ENCODE results near the gene ELP1. TPM values are rescaled to one million over a fixed set of nuclear protein-coding genes. Genes with fewer than 3 reads are reported as not detected.

The ELP1 gene
- total RNA-seq, 1 donor from 2014 or later = 8.8 TPM

DNA sequence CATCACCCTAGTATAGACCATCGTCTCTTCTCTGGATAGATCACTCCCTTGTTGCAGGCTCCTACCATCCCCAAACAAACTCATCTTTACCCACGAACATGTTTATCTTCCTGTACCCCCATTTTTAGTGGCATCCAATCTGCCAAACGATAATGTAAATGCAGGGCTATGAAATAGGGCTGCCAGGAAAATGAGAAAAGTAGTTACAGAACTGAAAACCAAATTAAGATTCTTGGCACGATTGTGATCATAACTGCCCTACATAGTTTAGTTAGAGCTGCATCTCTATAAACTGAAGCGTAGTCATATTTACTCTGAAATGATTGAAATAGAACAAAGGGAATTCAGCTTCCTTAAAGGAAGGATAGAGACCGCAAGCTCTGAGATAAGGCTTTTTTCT is 26.4 kb upstream of the ELP1 start:
- Histone ChIP-seq H3K9me3 (no peaks in the 10 kb centered on the region), H3K4me3 (no peak overlapping the region), H3K27ac (no peak overlapping the region), H3K36me3 (peaks cover 0 to 8% of the 10 kb centered on the region in 2 donors), H3K27me3 (no peaks in the 10 kb centered on the region), H3K4me1 (no peaks in the 10 kb centered on the region)
- intact Hi-C loops (cut with DNase I) = no loop called here
- TF ChIP-seq, protein P1, sequence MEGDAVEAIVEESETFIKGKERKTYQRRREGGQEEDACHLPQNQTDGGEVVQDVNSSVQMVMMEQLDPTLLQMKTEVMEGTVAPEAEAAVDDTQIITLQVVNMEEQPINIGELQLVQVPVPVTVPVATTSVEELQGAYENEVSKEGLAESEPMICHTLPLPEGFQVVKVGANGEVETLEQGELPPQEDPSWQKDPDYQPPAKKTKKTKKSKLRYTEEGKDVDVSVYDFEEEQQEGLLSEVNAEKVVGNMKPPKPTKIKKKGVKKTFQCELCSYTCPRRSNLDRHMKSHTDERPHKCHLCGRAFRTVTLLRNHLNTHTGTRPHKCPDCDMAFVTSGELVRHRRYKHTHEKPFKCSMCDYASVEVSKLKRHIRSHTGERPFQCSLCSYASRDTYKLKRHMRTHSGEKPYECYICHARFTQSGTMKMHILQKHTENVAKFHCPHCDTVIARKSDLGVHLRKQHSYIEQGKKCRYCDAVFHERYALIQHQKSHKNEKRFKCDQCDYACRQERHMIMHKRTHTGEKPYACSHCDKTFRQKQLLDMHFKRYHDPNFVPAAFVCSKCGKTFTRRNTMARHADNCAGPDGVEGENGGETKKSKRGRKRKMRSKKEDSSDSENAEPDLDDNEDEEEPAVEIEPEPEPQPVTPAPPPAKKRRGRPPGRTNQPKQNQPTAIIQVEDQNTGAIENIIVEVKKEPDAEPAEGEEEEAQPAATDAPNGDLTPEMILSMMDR (IDR thresholded peaks at IDR 0.05) = no peak
- no peak for DNase-seq (ENCODE audit: low spot score in 2 of 2)

DNA sequence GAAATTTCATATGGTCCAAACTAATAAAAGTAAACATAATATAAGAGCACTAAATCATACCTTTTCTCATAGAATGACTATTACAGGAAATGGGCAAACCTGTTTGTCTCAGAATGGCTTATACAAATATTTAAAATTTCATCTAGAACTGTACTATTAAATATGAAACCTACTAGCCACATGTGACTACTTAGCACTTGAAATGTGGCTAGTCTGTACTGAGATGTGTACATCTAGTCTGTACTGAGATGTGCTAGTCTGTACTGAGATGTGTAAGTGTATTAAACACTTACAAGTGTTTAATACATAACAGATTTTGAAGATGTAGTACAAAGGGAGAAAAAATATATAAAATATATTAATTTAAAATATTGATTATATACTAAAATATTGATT is 22.7 kb upstream of the ELP1 start:
- no peak overlapping the region for H3K27ac ChIP-seq

DNA sequence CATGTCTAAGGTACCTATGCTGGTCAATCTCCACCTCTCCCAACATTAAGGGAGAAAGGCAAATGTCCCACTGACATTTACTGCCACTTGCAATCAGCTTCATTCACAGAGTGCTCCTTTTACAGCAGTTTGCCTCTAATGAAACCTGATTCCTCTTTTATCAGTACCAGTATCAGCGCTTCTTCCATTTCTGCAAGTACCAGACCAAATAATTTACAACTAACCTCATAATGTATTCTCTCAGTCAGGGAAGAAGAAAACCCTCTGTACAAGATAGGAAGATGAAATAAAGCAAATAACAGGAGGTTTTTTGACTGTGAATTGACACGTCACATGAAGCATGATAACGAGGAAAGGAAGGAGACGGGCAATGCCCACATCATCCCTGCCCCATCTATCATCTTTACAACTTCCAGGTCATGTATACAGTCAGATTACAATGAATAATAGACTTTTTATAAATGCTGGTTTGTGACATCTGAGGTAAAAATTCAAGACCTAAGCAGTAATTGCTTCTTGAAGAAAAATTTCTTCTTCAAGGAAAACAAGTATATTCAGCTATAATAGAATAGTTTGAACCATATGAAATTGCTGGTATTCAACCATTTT is 22.2 kb upstream of the ELP1 start:
- TF ChIP-seq, protein P1 (IDR thresholded peaks at IDR 0.05) = no peak
- no peak for DNase-seq (ENCODE audit: low spot score in 2 of 2)
- Histone ChIP-seq H3K4me1 (no peaks in the 10 kb centered on the region), H3K4me3 (no peak overlapping the region), H3K27me3 (no peaks in the 10 kb centered on the region), H3K36me3 (peaks cover 0 to 4% of the 10 kb centered on the region in 2 donors), H3K9me3 (no peaks in the 10 kb centered on the region), H3K27ac (no peak overlapping the region)
- intact Hi-C loops (cut with DNase I) = no loop called here

More for the DNA sequence above, 22.7 kb upstream of the ELP1 start:
- no peak for DNase-seq (ENCODE audit: low spot score in 2 of 2)
- H3K36me3 ChIP-seq = peaks cover 0 to 4% of the 10 kb centered on the region in 2 donors
- no peaks in the 10 kb centered on the region for H3K27me3 ChIP-seq
- intact Hi-C loops (cut with DNase I) = no loop called here
- TF ChIP-seq, protein P1 (IDR thresholded peaks at IDR 0.05) = no peak
- H3K9me3 ChIP-seq = no peaks in the 10 kb centered on the region
- no peak overlapping the region for H3K4me3 ChIP-seq
- no peaks in the 10 kb centered on the region for H3K4me1 ChIP-seq

DNA sequence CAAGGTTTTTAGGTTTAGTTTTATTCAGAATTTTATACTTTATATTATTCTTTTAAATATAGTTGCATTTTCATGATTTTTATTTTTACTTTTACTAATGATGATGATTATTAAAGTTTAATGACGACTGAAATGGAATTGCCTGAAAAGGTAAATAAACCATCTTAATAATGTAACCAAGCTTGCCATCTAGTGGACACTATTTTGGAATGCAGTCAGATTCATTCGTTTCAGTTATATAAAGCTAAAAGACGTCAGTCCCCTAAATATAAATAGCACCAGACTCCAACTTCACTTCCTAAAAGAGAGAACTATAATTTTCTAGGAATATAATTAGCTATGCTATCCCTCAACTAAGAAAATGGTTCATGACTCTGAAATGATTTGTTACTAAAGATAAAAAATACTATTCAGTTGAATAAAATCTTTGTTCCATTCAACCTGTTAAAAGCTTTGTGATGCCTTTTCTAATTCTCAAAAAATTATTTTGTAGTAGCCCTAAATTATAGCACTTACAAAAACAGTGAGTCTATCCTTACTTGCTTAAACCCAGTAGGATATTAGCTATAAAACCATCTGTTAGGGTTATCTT is 20.2 kb upstream of the ELP1 start:
- Histone ChIP-seq H3K27me3 (no peaks in the 10 kb centered on the region), H3K27ac (peak overlapping the region; percentile 78 to 79)
- intact Hi-C loops (cut with DNase I) = loop anchor here (2.0 to 5.0 kb wide), 2 partner anchors 21 to 58 kb away; partner anchors contain the start of gene CTNNAL1

DNA sequence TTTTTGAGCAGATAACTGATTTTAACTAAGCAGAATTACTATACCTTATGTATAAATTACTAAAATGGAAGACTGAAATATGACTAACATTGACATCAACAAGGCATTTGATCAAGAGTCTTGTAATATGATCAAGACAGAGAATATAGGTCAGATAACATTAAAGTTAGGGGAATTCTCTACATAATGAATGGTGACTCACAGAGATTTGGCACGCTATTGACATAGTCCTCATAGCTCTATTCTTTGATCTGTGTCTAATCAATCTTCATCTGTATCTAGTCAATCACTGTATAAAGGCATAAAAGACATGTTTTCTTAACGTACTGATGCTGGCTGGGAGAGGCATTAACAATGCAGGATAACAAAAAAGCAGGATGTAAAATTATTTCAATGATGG is 17.7 kb upstream of the ELP1 start:
- no peaks in the 10 kb centered on the region for H3K27me3 ChIP-seq
- H3K27ac ChIP-seq = no peak overlapping the region
- H3K36me3 ChIP-seq = no peaks in the 10 kb centered on the region
- TF ChIP-seq, protein P1 (IDR thresholded peaks at IDR 0.05) = no peak
- no peak overlapping the region for H3K4me3 ChIP-seq
- no peaks in the 10 kb centered on the region for H3K9me3 ChIP-seq
- no peaks in the 10 kb centered on the region for H3K4me1 ChIP-seq
- DNase-seq (ENCODE audit: low spot score in 2 of 2) = no peak
- intact Hi-C loops (cut with DNase I) = loop anchor here (5.0 kb wide), 1 partner anchor 61 kb away; the partner anchor contains the start of gene CTNNAL1

More for the DNA sequence above, 20.2 kb upstream of the ELP1 start:
- H3K4me1 ChIP-seq = no peaks in the 10 kb centered on the region
- TF ChIP-seq, protein P1 (IDR thresholded peaks at IDR 0.05) = peak; percentile 60 to 68 (median 64)
- peak overlapping the region in 1 of 2 donors; percentile 11 for H3K4me3 ChIP-seq
- H3K9me3 ChIP-seq = no peaks in the 10 kb centered on the region
- no peaks in the 10 kb centered on the region for H3K36me3 ChIP-seq
- DNase-seq (ENCODE audit: low spot score in 2 of 2) = no peak

All from ascending aorta (tissue), 2 donors.